Stomach (tissue), 4 donors: ENCODE measurements around the gene GFER.
A peak's percentile ranks its signal among the peaks of the same experiment; 100 is the strongest.

ENCODE experiments used
- CTCF ChIP-seq, 7 experiments: fragments of 450-650 bp in 4 of 7; fragments of 200-600 bp in 3 of 7; sonication (generic) in 3 of 7; IDR thresholded peaks; one replicate each; pipeline ENCODE4 v1.5.1; 2016 to 2019; ENCODE audit warnings: antibody characterized with exemption in 7 of 7, control low read depth in 2 of 7, mild to moderate bottlenecking in 1 of 7
- EP300 ChIP-seq: sonication (generic); formaldehyde crosslinking; IDR thresholded peaks from one replicate; pipeline ENCODE4 v1.6.1; 2017; ENCODE audit warnings: antibody characterized with exemption
- POLR2A ChIP-seq, 4 donors: fragments of 450-650 bp; IDR thresholded peaks; one replicate each; pipeline ENCODE4 v1.6.1; 2016; ENCODE audit warnings: antibody characterized with exemption in 4 of 4, control low read depth in 2 of 4, mild to moderate bottlenecking in 1 of 4, moderate library complexity in 1 of 4

GRCh38 chr16:2023092-2024031 lies 39.4 kb downstream of the GFER start:
- TF ChIP-seq CTCF (IDR thresholded peaks at IDR 0.05) (peak in 6 of 7 experiments; percentile 87 to 99 (median 99)), POLR2A (IDR thresholded peaks at IDR 0.05) (no peak), EP300 (no peak)
